HEK293 (cell line): ENCODE data around the gene PROSER3.

Experiments used
- ZEB2 ChIP-seq: fragments of 450-650 bp; formaldehyde crosslinking; IDR thresholded peaks from 2 replicates; pipeline ENCODE4 v1.5.1; 2016; ENCODE audit warnings: missing biosample characterization, missing genetic modification characterization
- TF ChIP-seq, protein P1 (sequence below): fragments of 450-650 bp; formaldehyde crosslinking; IDR thresholded peaks from 2 replicates; pipeline ENCODE4 v1.5.1; 2016; ENCODE audit warnings: missing biosample characterization, missing genetic modification characterization

DNA sequence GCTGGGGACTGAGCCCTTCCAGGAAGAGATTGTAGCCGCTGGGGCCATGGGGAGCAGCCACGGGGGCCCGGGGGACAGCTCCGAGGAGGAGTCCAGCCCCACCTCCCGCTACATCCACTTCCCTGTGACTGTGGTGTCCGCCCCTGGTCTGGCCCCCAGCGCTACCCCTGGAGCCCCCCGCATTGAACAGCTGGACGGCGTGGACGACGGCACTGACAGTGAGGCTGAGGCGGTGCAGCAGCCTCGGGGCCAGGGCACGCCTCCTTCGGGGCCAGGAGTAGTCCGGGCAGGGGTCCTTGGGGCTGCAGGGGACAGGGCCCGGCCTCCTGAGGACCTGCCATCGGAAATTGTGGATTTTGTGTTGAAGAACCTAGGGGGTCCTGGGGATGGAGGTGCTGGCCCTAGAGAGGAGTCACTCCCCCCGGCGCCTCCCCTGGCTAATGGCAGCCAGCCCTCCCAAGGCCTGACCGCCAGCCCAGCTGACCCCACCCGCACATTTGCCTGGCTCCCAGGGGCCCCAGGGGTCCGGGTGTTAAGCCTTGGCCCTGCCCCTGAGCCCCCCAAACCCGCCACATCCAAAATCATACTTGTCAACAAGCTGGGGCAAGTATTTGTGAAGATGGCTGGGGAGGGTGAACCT, 25.3 kb upstream of the PROSER3 start:
- TF ChIP-seq, protein P1, sequence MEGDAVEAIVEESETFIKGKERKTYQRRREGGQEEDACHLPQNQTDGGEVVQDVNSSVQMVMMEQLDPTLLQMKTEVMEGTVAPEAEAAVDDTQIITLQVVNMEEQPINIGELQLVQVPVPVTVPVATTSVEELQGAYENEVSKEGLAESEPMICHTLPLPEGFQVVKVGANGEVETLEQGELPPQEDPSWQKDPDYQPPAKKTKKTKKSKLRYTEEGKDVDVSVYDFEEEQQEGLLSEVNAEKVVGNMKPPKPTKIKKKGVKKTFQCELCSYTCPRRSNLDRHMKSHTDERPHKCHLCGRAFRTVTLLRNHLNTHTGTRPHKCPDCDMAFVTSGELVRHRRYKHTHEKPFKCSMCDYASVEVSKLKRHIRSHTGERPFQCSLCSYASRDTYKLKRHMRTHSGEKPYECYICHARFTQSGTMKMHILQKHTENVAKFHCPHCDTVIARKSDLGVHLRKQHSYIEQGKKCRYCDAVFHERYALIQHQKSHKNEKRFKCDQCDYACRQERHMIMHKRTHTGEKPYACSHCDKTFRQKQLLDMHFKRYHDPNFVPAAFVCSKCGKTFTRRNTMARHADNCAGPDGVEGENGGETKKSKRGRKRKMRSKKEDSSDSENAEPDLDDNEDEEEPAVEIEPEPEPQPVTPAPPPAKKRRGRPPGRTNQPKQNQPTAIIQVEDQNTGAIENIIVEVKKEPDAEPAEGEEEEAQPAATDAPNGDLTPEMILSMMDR (tag by site-specific recombination), result no peak
- no peak for TF ChIP-seq ZEB2 (tag by site-specific recombination)
